Neural cell (in vitro differentiated cells): ENCODE measurements around the gene KRTAP13-4. TPM values are rescaled to one million over a fixed set of nuclear protein-coding genes. Genes with fewer than 3 reads are reported as not detected.

Source experiments
- H2AFZ ChIP-seq: fragments of 200-600, 300-800 bp; sonication (generic), shearing (Covaris generic); 2 replicates; pipeline ENCODE4 v1.6.0; 2014; ENCODE audit warnings: low read depth, mild to moderate bottlenecking, antibody characterized with exemption, low read length, moderate library complexity
- H3F3A ChIP-seq: fragments of 200-600 bp; shearing (Covaris generic); 2 replicates; pipeline ENCODE4 v1.6.1; 2016; ENCODE audit warnings: mild to moderate bottlenecking, moderate library complexity, mixed read lengths, antibody characterized with exemption, low read length; ENCODE audit not compliant: insufficient read depth, poor library complexity, severe bottlenecking
- H3K27ac ChIP-seq: fragments of 200-600, 300-800 bp; sonication (generic), shearing (Covaris generic); 2 replicates; pipeline ENCODE4 v1.5.1; 2014; ENCODE audit warnings: mild to moderate bottlenecking, low read length, moderate library complexity
- H3K27me3 ChIP-seq: fragments of 300-800, 200-600 bp; sonication (generic), shearing (Covaris generic); 2 replicates; pipeline ENCODE4 v1.6.0; 2014; ENCODE audit warnings: mild to moderate bottlenecking, low read depth, low read length, moderate library complexity; ENCODE audit not compliant: insufficient read depth
- H3K36me3 ChIP-seq: fragments of 300-800, 200-600 bp; sonication (generic), shearing (Covaris generic); 2 replicates; pipeline ENCODE4 v1.5.1; 2014; ENCODE audit warnings: mild to moderate bottlenecking, antibody characterized with exemption, low read length, moderate library complexity; ENCODE audit not compliant: insufficient read depth
- H3K4me2 ChIP-seq: fragments of 300-800, 200-600 bp; sonication (generic), shearing (Covaris generic); 2 replicates; pipeline ENCODE4 v1.6.0; 2014; ENCODE audit warnings: mild to moderate bottlenecking, low read length
- H3K4me3 ChIP-seq: fragments of 300-800, 200-600 bp; sonication (generic), shearing (Covaris generic); 2 replicates; pipeline ENCODE4 v1.5.1; 2014; ENCODE audit warnings: mild to moderate bottlenecking, low read length, moderate library complexity
- H3K79me2 ChIP-seq: fragments of 200-600 bp; shearing (Covaris generic); replicated peaks from 2 replicates; pipeline ENCODE4 v1.6.0; 2014; ENCODE audit warnings: mild to moderate bottlenecking, low read length, moderate library complexity; ENCODE audit not compliant: insufficient read depth
- H3K9ac ChIP-seq: fragments of 300-800, 200-600 bp; sonication (generic), shearing (Covaris generic); 2 replicates; pipeline ENCODE4 v1.6.1; 2016; ENCODE audit warnings: mild to moderate bottlenecking, low read length, mixed read lengths
- H3K9me2 ChIP-seq: fragments of 200-600 bp; shearing (Covaris generic); 2 replicates; pipeline ENCODE4 v1.6.1; 2016; ENCODE audit warnings: mild to moderate bottlenecking, low read length, mixed read lengths; ENCODE audit not compliant: insufficient read depth
- H3K9me3 ChIP-seq: fragments of 200-600, 300-800 bp; sonication (generic), shearing (Covaris generic); 2 replicates; pipeline ENCODE4 v1.6.1; 2016; ENCODE audit warnings: mild to moderate bottlenecking, mixed run types, low read length, moderate library complexity, mixed read lengths
- H4K20me1 ChIP-seq: fragments of 200-600 bp; shearing (Covaris generic); 2 replicates; pipeline ENCODE4 v1.6.1; 2016; ENCODE audit warnings: mild to moderate bottlenecking, mixed run types; ENCODE audit not compliant: insufficient read depth
- EP300 ChIP-seq: fragments of 450-650 bp; conservative IDR thresholded peaks from 2 replicates; pipeline ENCODE4 v1.6.1; 2014; ENCODE audit warnings: antibody characterized with exemption, mild to moderate bottlenecking, moderate library complexity; ENCODE audit not compliant: poor library complexity, severe bottlenecking
- EZH2 ChIP-seq: fragments of 200-600, 300-800 bp; shearing (Covaris generic), sonication (generic); IDR thresholded peaks from 2 replicates; pipeline ENCODE4 v1.6.1; 2014; ENCODE audit warnings: antibody characterized with exemption, low read length, borderline replicate concordance, mild to moderate bottlenecking; ENCODE audit not compliant: insufficient read depth, poor library complexity, severe bottlenecking
- MXI1 ChIP-seq: fragments of 450-650 bp; conservative IDR thresholded peaks from 2 replicates; pipeline ENCODE4 v1.6.1; 2014; ENCODE audit warnings: antibody characterized with exemption, mild to moderate bottlenecking; ENCODE audit not compliant: poor library complexity, severe bottlenecking
- POLR2AphosphoS5 ChIP-seq: IDR thresholded peaks from 2 replicates; pipeline ENCODE4 v1.6.1; 2012
- RAD21 ChIP-seq: fragments of 450-650 bp; conservative IDR thresholded peaks from 2 replicates; pipeline ENCODE4 v1.6.1; 2014; ENCODE audit warnings: antibody characterized with exemption, mild to moderate bottlenecking, moderate library complexity
- REST ChIP-seq: IDR thresholded peaks from 2 replicates; pipeline ENCODE4 v1.6.1; 2012; ENCODE audit warnings: borderline replicate concordance
- SMC3 ChIP-seq: fragments of 450-650 bp; conservative IDR thresholded peaks from 2 replicates; pipeline ENCODE4 v1.6.1; 2014; ENCODE audit warnings: antibody characterized with exemption, mild to moderate bottlenecking, moderate library complexity; ENCODE audit not compliant: poor library complexity
- TAF1 ChIP-seq: IDR thresholded peaks from 2 replicates; pipeline ENCODE4 v1.6.1; 2012; ENCODE audit warnings: low read depth
- polyA plus RNA-seq: library from polyadenylated mRNA; depleted of rRNA; stranded (reverse); fragments of >200 nt; gene quantifications from 2 replicates; pipeline ENCODE4 v1.2.3, GENCODE V29; 2014
- TF ChIP-seq, protein P1 (sequence below): fragments of 450-650 bp; IDR thresholded peaks from 2 replicates; pipeline ENCODE4 v1.5.1; 2014; ENCODE audit warnings: antibody characterized with exemption, mild to moderate bottlenecking, moderate library complexity; ENCODE audit not compliant: poor library complexity, severe bottlenecking

KRTAP13-4 gene
- polyA plus RNA-seq, 1 donor from 2014 or later: not detected

DNA sequence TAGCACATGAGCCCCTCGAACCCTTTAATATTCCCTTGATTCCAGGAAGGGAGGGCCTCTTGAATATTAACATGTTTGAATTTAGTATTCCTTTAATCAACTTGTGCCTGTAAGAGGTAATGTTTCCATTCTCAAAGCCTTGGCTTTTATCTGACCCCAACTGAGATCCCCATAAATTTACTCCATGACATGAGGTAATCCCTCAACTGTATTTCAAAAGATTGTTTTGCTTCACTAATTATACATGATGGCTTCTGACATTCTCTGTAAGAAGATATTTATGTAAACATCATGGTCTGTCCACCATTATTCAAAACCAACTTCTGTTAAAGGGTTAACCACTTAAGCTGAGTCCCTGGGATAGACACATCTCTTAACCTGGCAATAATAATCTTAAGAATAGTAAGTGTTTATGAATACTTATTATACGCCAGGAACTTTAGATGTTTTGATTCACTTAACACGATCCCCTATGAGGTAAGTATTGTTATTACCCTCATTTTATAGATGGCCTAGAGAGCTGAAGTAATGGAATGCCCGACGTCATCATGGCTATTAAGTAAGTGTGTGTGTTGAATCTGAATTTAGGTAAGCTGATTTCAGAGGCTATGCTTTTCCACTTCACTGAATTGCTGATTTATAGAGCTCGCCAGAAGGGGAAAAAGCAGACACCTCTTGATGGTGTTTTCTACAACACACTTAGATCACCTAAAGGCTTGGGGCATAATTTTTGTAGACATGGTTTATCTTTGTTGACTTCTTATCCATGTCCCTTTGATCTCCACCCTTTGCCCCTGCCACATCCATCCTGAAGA lies 39.1 kb downstream of the KRTAP13-4 start:
- Histone ChIP-seq H3K9ac (no peak overlapping the region), H3K36me3 (no peaks in the 10 kb centered on the region), H3F3A (no peaks in the 10 kb centered on the region), H3K9me2 (no peaks in the 10 kb centered on the region), H2AFZ (no peak overlapping the region), H3K9me3 (no peaks in the 10 kb centered on the region), H3K79me2 (no peaks in the 10 kb centered on the region), H3K27ac (no peak overlapping the region), H3K4me2 (no peak overlapping the region), H4K20me1 (no peaks in the 10 kb centered on the region), H3K4me3 (no peak overlapping the region), H3K27me3 (no peaks in the 10 kb centered on the region)
- TF ChIP-seq EZH2 (no peak), EP300 (no peak), MXI1 (no peak), REST (no peak), POLR2AphosphoS5 (no peak), RAD21 (no peak), TAF1 (no peak), SMC3 (no peak)
- TF ChIP-seq, protein P1, sequence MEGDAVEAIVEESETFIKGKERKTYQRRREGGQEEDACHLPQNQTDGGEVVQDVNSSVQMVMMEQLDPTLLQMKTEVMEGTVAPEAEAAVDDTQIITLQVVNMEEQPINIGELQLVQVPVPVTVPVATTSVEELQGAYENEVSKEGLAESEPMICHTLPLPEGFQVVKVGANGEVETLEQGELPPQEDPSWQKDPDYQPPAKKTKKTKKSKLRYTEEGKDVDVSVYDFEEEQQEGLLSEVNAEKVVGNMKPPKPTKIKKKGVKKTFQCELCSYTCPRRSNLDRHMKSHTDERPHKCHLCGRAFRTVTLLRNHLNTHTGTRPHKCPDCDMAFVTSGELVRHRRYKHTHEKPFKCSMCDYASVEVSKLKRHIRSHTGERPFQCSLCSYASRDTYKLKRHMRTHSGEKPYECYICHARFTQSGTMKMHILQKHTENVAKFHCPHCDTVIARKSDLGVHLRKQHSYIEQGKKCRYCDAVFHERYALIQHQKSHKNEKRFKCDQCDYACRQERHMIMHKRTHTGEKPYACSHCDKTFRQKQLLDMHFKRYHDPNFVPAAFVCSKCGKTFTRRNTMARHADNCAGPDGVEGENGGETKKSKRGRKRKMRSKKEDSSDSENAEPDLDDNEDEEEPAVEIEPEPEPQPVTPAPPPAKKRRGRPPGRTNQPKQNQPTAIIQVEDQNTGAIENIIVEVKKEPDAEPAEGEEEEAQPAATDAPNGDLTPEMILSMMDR: no peak

- Histone ChIP-seq H3K36me3 (no peaks in the 10 kb centered on the region), H3K9me2 (no peaks in the 10 kb centered on the region), H3F3A (no peaks in the 10 kb centered on the region), H3K27me3 (no peaks in the 10 kb centered on the region), H3K79me2 (no peaks in the 10 kb centered on the region), H3K4me3 (no peak overlapping the region), H3K4me2 (no peak overlapping the region), H2AFZ (no peak overlapping the region), H3K9me3 (no peaks in the 10 kb centered on the region), H4K20me1 (no peaks in the 10 kb centered on the region), H3K27ac (no peak overlapping the region), H3K9ac (no peak overlapping the region)
- no peak for TF ChIP-seq SMC3
- TF ChIP-seq EZH2: no peak
- no peak for TF ChIP-seq TAF1
- no peak for TF ChIP-seq RAD21
- no peak for TF ChIP-seq REST
Measured at GRCh38 chr21:30478004-30478403, 48.0 kb downstream of the KRTAP13-4 start.
